OCI-LY1 (cell line): ENCODE data around the gene DCAF12.

Experiments used
- H2AFZ ChIP-seq: fragments of 200-600 bp; sonication (generic), shearing (Covaris generic); 2 replicates; pipeline ENCODE4 v1.6.0; 2014; ENCODE audit warnings: antibody characterized with exemption, mild to moderate bottlenecking, low read length
- H3F3A ChIP-seq: fragments of 200-600 bp; sonication (generic), shearing (Covaris generic); 2 replicates; pipeline ENCODE4 v1.6.0; 2014; ENCODE audit warnings: mild to moderate bottlenecking, antibody characterized with exemption, low read length, moderate library complexity; ENCODE audit not compliant: insufficient read depth
- H3K27ac ChIP-seq: fragments of 200-600 bp; sonication (generic); 2 replicates; pipeline ENCODE4 v1.5.1; 2014; ENCODE audit warnings: low read length, mixed run types, mild to moderate bottlenecking, low read depth; ENCODE audit not compliant: poor library complexity, severe bottlenecking
- H3K27me3 ChIP-seq: fragments of 200-600 bp; sonication (generic); 2 replicates; pipeline ENCODE4 v1.6.0; 2014; ENCODE audit warnings: antibody characterized with exemption, mild to moderate bottlenecking, low read length, moderate library complexity; ENCODE audit not compliant: insufficient read depth
- H3K36me3 ChIP-seq: fragments of 200-600 bp; sonication (generic); 2 replicates; pipeline ENCODE4 v1.6.1; 2014; ENCODE audit warnings: mild to moderate bottlenecking, antibody characterized with exemption, low read length, moderate library complexity, mixed read lengths; ENCODE audit not compliant: insufficient read depth
- H3K4me1 ChIP-seq: fragments of 200-600 bp; sonication (generic); 2 replicates; pipeline ENCODE4 v1.5.1; 2014; ENCODE audit warnings: mild to moderate bottlenecking, low read length, moderate library complexity; ENCODE audit not compliant: insufficient read depth, severe bottlenecking
- H3K4me2 ChIP-seq: fragments of 200-600 bp; sonication (generic), shearing (Covaris generic); 2 replicates; pipeline ENCODE4 v1.6.1; 2014; ENCODE audit warnings: low read length
- H3K4me3 ChIP-seq: fragments of 200-600 bp; sonication (generic); 2 replicates; pipeline ENCODE4 v1.5.1; 2014; ENCODE audit warnings: low read length, low read depth, mild to moderate bottlenecking, mixed read lengths; ENCODE audit not compliant: poor library complexity, severe bottlenecking
- H3K79me2 ChIP-seq: fragments of 200-600 bp; shearing (Covaris generic); 2 replicates; pipeline ENCODE4 v1.6.1; 2016; ENCODE audit warnings: mixed run types, low read length, mixed read lengths; ENCODE audit not compliant: insufficient read depth
- H3K9ac ChIP-seq: fragments of 200-600 bp; sonication (generic), shearing (Covaris generic); 2 replicates; pipeline ENCODE4 v1.6.1; 2014; ENCODE audit warnings: mild to moderate bottlenecking, low read length, mixed read lengths
- H3K9me2 ChIP-seq: fragments of 200-600 bp; sonication (generic), shearing (Covaris generic); 2 replicates; pipeline ENCODE4 v1.6.1; 2014; ENCODE audit warnings: low read depth, mild to moderate bottlenecking, low read length, mixed read lengths
- H3K9me3 ChIP-seq: fragments of 200-600 bp; shearing (Covaris generic); 2 replicates; pipeline ENCODE4 v1.6.1; 2014; ENCODE audit warnings: low read length, mixed read lengths
- H4K20me1 ChIP-seq: fragments of 200-600 bp; sonication (generic), shearing (Covaris generic); 2 replicates; pipeline ENCODE4 v1.6.0; 2016; ENCODE audit warnings: mild to moderate bottlenecking, low read length; ENCODE audit not compliant: insufficient read depth
- CTCF ChIP-seq: fragments of 200-600 bp; sonication (generic), shearing (Covaris generic); IDR thresholded peaks from 2 replicates; pipeline ENCODE4 v1.5.1; 2017; ENCODE audit warnings: mild to moderate bottlenecking, antibody characterized with exemption, low read length, moderate library complexity, mixed read lengths
- EZH2 ChIP-seq: fragments of 200-600 bp; sonication (generic), shearing (Covaris generic); IDR thresholded peaks from 2 replicates; pipeline ENCODE4 v1.8.0; 2017; ENCODE audit warnings: borderline replicate concordance, mixed run types, mild to moderate bottlenecking, antibody characterized with exemption, low read length, moderate library complexity, mixed read lengths

Gene DCAF12

DNA sequence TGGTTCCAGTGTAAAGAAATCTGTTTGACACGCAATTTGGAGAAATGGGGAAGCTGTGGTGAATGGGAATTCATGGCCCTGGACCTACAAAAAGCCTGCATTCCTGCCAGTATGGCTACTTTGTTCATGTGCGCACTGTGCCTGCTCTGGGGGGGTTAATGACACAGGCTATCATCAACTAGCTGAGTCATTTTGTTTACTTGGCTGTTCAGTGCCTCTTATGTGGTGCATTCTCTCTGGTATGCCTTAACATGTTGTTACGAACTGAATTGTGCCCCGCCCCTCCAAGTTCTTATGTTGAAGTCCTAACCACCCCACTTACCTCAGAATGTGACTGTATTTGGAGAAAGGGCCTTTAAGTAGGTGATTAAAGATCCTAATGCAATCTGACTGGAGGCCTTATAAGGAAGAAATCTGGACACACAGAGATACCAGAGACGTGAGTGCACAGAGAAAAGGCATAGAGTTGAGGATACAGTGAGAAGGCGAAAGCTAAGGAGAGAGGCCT is 31.9 kb upstream of the DCAF12 start:
- TF ChIP-seq EZH2: no peak
- TF ChIP-seq CTCF: no peak
- no peak overlapping the region for H3K27ac ChIP-seq
- H3K4me1 ChIP-seq: no peaks in the 10 kb centered on the region
- no peak overlapping the region for H2AFZ ChIP-seq
- no peak overlapping the region for H3K4me2 ChIP-seq
- H3F3A ChIP-seq: no peaks in the 10 kb centered on the region
- no peaks in the 10 kb centered on the region for H3K36me3 ChIP-seq
- no peaks in the 10 kb centered on the region for H3K27me3 ChIP-seq
- H4K20me1 ChIP-seq: no peaks in the 10 kb centered on the region
- no peak overlapping the region for H3K4me3 ChIP-seq
- no peaks in the 10 kb centered on the region for H3K9me3 ChIP-seq
- H3K79me2 ChIP-seq: no peaks in the 10 kb centered on the region
- no peak overlapping the region for H3K9ac ChIP-seq
- H3K9me2 ChIP-seq: no peaks in the 10 kb centered on the region

- H3K27ac ChIP-seq: no peak overlapping the region
- no peaks in the 10 kb centered on the region for H3K9me3 ChIP-seq
- H3K79me2 ChIP-seq: no peaks in the 10 kb centered on the region
- no peak overlapping the region for H3K4me2 ChIP-seq
- no peaks in the 10 kb centered on the region for H4K20me1 ChIP-seq
- TF ChIP-seq CTCF: no peak
- TF ChIP-seq EZH2: no peak
- no peak overlapping the region for H3K4me3 ChIP-seq
- H3K36me3 ChIP-seq: no peaks in the 10 kb centered on the region
- peaks cover 2% of the 10 kb centered on the region for H3K4me1 ChIP-seq
- H2AFZ ChIP-seq: no peak overlapping the region
- no peaks in the 10 kb centered on the region for H3F3A ChIP-seq
- no peak overlapping the region for H3K9ac ChIP-seq
- H3K27me3 ChIP-seq: no peaks in the 10 kb centered on the region
- no peaks in the 10 kb centered on the region for H3K9me2 ChIP-seq
Measured at GRCh38 chr9:34157898-34158297, 31.4 kb upstream of the DCAF12 start.

GRCh38 chr9:34157318-34157717 is 30.8 kb upstream of the DCAF12 start:
- no peak overlapping the region for H3K9ac ChIP-seq
- no peaks in the 10 kb centered on the region for H3K27me3 ChIP-seq
- no peaks in the 10 kb centered on the region for H3K79me2 ChIP-seq
- no peak overlapping the region for H2AFZ ChIP-seq
- H3F3A ChIP-seq: no peaks in the 10 kb centered on the region
- H3K4me2 ChIP-seq: no peak overlapping the region
- H3K4me3 ChIP-seq: no peak overlapping the region
- no peaks in the 10 kb centered on the region for H3K9me2 ChIP-seq
- no peak overlapping the region for H3K27ac ChIP-seq
- no peaks in the 10 kb centered on the region for H3K9me3 ChIP-seq
- peaks cover 8% of the 10 kb centered on the region for H3K4me1 ChIP-seq
- H3K36me3 ChIP-seq: no peaks in the 10 kb centered on the region
- TF ChIP-seq EZH2 (no peak), CTCF (no peak)
- no peaks in the 10 kb centered on the region for H4K20me1 ChIP-seq
